ENCODE measurements around the gene MYB.

The MYB gene

GRCh38 chr6:135179920-135180541, 1.1 kb upstream of the MYB start:
- TF ChIP-seq CTCF (IDR thresholded peaks at IDR 0.05; ENCODE audit: control extremely low read depth, extremely low read depth, low read depth, missing control alignments) = no peak
- ChIA-PET POLR2A (no interaction called here), CTCF (interaction anchor here (1.0 to 6.3 kb wide), 5 partner anchors 10 to 36 kb away, joined by 3 to 40 read pairs (median 8); no protein-coding TSS in a partner anchor)
- DNase-seq (ENCODE audit: extremely low spot score) = peak; percentile 24

DNA sequence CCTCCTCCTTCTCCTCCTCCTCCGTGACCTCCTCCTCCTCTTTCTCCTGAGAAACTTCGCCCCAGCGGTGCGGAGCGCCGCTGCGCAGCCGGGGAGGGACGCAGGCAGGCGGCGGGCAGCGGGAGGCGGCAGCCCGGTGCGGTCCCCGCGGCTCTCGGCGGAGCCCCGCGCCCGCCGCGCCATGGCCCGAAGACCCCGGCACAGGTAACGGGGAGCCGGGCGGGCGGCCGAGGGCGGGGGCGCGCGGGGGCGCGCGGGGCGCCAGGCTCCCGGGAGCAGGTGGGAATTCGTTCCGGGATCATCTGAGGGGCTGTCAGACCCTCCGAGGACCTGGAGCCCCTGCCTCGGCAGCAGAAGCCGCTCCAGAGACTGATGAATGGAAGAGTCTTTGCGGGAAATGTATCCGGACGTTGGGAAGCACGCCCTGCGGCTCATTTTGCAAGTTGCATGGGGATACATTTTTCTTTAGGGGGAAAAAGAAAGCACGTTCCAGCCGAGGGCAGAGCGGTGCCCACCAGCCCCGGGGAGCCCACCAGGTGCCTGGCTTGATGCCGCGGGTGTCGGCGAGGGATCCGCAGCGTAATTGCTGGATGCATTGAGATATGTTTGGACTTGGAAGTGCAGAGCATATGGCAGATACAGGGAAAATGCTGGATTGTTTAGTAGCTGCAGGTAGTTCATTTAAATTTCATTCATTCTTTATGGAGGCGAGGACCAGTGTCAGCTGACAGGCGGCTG, 394 bp downstream of the MYB start:
- ChIA-PET POLR2A (interaction anchor here (0.5 to 1.0 kb wide), 5 partner anchors 62 to 1028 kb away, joined by 3 to 8 read pairs (median 3); no protein-coding TSS in a partner anchor), CTCF (interaction anchor here (0.6 to 6.3 kb wide), 7 partner anchors 9 to 66 kb away, joined by 3 to 41 read pairs (median 11); no protein-coding TSS in a partner anchor)
- DNase-seq (ENCODE audit: extremely low spot score) = no peak
- no peak for TF ChIP-seq CTCF (IDR thresholded peaks at IDR 0.05; ENCODE audit: control extremely low read depth, extremely low read depth, low read depth, missing control alignments)

GRCh38 chr6:135182071-135183001, 1.2 kb downstream of the MYB start:
- no peak for TF ChIP-seq CTCF (IDR thresholded peaks at IDR 0.05; ENCODE audit: control extremely low read depth, extremely low read depth, low read depth, missing control alignments)
- ChIA-PET POLR2A (no interaction called here), CTCF (interaction anchor here (0.9 to 6.3 kb wide), 8 partner anchors 8 to 160 kb away, joined by 3 to 41 read pairs (median 12); no protein-coding TSS in a partner anchor)
- peak; percentile 28 for DNase-seq (ENCODE audit: extremely low spot score)

DNA sequence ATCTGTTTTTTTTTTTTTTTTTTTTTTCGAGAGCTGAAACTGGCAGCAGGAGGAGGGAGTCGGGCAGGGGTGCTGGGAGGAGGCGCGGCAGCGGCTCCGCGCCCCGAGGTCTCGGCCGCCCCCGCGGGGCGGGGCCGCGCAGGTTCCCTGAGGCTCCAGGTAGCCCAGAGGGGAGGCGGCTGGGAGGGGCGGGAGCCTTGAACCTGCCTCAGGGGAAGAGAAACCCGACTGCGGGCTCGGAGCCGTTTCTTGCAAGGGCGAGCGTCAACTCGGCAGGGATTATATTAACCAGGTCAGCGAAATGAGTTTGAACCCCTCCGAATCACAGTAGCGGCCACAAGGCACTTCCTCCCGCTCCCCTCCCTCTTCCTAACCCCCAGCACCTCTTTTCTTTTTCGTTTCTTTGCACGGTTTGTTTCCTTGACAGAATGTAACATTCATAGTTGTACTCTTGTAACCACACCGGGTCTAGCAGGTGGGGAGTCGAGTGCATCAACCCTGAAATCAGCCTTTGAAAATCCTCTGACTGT, 2.0 kb downstream of the MYB start:
- ChIA-PET POLR2A (no interaction called here), CTCF (interaction anchor here (0.6 to 6.3 kb wide), 23 partner anchors 7 to 184 kb away, joined by 3 to 41 read pairs (median 5); no protein-coding TSS in a partner anchor)
- DNase-seq (ENCODE audit: extremely low spot score) = peak; percentile 83
- TF ChIP-seq CTCF (IDR thresholded peaks at IDR 0.05; ENCODE audit: control extremely low read depth, extremely low read depth, low read depth, missing control alignments) = no peak

GRCh38 chr6:135183532-135184440, 2.7 kb downstream of the MYB start:
- CTCF ChIA-PET = interaction anchor here (0.6 to 6.3 kb wide), 30 partner anchors 9 to 255 kb away, joined by 3 to 41 read pairs (median 4); partner anchors contain the start of gene HBS1L
- POLR2A ChIA-PET = interaction anchor here (0.6 kb wide), 1 partner anchor 243 kb away, joined by 4 read pairs; no protein-coding TSS in a partner anchor
- DNase-seq (ENCODE audit: extremely low spot score) = peak; percentile 64
- peak; percentile 78 for TF ChIP-seq CTCF (IDR thresholded peaks at IDR 0.05; ENCODE audit: control extremely low read depth, extremely low read depth, low read depth, missing control alignments)

Measured in GM10248 (cell line).